GM19043 (cell line): Measurements from ENCODE around the gene PIGR.
A peak's percentile ranks its signal among the peaks of the same experiment; 100 is the strongest.
"Not testable (repeated sequence)": the region's sequence is repeated elsewhere in the genome, so short reads cannot be mapped to it uniquely, and the experiment has no call there.

Source experiments
- ATAC-seq: cut with Tn5 transposase; IDR thresholded peaks from one replicate; pipeline ENCODE4 v1.9.1; 2021; ENCODE audit warnings: low read depth; ENCODE audit not compliant: unreplicated experiment

Gene PIGR

DNA sequence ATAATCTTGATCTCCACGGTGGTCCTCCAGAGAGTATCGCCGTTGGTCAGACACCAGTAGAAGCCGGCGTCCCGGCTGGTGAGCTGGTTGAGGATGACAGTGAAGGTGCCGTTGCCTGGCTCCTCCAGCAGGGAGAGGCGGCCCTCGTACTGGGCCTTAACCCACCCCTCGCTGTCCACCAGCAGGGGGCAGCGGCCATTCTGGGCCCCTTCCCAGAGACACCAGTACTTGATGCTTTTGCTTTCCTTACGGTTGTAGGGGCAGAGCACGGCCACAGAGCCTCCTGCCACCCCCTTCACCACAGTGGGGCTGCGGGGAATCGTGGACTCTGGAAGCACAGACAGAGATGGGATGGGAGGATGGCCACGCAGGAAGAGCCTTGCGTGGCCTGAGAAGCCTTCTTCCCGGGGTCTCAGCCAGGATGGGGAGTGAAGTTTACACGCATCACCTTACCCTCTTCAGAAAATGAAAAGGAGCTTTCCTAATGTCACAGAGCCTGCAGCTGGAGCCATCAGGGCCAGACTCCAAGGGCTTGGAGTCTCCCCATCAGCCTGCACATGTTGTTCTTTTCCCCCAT lies 10.7 kb downstream of the PIGR start:
- no peak for ATAC-seq

DNA sequence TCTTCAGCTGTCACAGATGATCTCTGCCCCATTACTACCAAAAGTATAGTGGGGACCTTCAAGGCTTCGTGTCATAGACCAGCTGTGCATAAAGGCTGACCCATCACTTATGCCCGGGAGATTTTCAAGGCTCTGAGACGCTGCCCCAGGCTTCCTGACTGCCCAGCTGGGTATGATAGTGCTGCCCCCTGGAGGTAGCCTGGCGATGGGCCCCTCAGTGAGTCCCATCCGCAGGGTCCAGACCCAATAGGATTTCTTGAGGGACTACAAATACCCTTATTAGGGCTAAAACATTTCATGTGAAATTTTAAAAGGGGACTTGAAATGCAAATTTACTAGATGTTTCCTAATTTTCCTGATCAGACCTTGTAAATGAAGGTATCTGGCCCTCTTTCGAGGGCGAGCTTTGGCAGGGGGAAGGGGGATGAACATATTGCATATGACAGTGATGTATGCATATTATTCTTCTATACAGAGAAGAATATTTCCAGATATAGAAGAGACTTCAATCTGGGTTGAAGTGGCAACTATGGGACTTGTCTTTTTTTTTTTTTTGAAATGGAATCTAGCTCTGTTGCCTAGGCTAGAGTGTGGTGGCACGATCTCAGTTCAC lies 12.8 kb downstream of the PIGR start:
- ATAC-seq, result no peak

DNA sequence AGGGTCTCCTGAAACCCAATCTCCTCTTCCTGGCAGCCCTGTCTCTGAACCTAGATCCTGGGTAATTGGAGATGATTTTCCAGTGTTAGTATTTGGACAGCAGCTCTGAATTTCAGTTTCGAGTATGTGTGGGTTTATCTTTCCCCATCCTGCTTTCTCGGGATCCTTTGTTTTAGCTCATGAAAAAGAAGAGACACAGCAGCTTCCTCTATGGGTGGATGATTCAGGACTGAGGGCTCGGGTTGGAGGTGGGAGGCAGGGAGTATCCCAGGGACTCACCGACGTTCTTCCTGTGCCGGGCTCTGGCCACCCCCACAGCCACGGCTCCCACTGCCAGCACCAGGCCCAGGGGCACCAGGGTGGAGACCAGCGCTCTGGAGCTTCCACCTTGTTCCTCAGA lies 14.1 kb downstream of the PIGR start:
- no peak for ATAC-seq

DNA sequence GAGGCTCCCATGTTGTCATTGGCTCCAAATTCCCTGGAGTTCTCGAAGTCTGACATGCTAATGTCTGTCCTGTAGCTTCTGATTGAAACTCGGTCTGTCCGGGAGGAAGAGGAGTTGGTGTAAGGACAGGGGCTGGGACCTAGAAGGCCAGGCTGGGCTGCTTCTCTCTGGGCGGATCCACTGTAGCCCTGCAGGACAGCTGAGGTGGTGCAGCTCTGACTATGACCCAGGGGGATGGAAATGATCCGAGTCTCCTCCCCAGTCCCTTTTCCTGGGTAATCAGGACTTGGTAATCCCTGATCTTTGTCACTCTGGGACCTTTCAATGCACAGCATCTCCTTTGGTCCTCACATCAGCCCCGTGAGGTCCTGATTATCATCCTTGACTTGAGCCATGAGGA lies 14.6 kb downstream of the PIGR start:
- no peak for ATAC-seq

DNA sequence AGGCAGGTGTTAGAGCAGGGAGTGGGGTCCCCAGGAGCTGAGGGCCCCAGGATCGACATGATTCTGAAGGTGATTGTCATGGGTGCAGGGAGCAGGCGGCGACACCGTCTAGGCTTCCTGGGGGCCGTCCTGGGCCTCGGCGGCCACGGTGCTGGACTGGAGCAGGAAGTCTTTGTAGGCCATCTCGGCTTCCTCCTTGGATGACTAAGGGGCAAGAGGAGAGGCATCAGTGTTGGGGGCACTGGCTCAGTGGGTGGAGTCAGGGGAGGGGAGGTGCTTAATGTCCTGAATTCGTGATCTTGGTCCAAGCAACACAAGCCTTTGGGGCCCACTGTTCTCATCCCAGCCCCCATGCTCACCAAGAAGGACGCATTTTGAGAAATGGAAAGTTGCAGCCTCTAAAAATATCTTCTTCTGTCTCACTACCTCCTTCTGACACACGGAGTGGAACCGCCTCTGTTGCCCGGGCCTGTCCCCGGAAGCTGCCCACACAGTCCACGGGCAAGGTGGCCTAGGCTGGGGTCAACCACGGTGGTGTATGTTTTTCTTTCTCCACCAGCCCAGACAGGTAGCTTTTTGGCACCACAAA lies 16.0 kb downstream of the PIGR start:
- peak; percentile 66 for ATAC-seq

DNA sequence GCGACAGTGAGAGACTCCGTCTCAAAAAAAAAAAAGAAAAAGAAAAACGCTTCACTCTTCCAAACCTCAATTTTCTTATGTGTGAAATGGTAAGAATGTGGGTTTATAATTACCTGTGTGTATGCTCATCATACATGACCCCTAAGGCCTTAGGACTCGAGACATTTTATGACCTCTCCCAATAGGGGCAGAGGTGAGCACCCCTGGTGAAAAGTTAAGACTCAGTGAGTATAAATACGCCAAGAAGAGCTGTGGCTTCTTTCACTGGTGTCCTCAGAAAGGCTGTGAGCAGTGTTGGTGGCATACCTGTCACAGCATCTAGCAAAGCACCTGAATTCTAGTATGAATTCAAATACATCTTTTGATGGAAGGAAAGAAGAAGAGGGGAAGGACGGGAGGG lies 16.7 kb downstream of the PIGR start:
- no peak for ATAC-seq

DNA sequence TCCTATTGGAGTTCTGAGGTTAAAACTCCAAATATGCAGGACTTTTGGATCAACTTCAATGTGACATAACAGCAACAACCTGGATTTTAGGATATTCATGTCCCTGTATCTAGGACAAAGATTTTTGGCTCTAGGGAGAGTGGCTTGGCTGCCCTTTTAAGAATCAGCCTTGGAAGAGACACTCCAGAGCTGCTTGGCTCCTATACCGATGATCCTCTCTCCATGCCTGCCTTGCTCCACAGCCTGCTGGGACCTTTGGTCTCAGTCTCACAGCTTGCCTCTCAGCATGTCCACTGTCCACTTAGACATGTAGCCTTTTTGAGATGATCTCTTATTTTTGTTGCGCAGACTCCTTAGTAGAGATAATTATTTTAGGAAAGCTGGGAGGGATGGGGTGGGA lies 20.0 kb downstream of the PIGR start:
- no peak for ATAC-seq

DNA sequence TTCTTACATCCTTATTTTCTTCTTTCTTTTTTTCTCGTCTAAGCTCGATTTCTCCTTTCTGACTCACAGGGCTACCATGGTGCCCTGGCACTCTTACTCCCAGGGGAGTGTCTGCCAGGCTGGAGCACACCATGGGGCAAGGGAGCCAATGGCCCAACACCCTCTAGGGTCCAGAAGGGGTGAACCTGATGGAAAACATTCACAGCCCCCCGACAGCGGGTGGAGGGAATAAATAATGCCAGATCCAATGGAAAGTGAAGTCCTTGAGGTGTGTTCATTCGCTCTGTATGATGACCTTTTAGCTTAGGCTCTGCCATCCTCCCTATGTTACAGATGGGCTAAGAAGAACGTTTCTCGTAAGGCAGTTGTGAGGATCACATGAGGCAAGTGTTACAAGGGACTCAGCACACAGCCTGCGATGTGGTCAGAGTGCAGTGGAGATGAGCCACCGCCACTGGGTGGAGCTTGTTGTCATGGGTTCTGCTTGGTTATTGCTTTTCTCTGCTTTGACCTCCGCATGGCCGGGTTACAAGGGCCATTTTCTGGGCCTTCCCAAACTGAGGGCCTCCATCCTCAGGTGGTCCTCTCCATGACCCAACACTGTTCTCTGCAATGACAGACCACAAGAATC lies 21.0 kb downstream of the PIGR start:
- peak; percentile 39 for ATAC-seq

DNA sequence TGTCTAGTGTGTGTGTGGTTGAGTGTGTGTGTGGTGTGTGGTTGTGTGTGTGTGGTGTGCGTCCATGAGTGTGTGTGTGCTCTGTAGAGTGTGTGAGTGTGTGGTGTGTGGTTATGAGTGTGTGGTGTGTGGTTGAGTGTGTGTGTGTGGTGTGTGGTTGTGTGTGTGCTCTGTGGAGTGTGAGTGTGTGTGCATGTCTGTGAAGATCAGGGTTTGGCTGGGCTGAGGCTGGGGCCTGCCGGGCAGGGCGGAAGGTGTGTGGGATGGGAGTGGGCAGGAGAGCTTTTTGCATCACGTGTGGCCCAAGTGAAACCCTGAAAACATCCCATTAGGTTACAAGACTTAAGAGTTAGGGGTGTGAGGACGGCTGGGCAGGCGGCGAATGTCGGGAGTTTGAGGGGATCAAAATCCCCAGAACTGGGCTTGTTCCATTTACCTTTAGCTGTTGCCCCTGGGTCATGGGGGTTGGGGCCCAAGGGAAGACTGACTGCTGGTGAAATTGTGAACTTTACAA lies 21.6 kb downstream of the PIGR start:
- peak; percentile 18 for ATAC-seq

DNA sequence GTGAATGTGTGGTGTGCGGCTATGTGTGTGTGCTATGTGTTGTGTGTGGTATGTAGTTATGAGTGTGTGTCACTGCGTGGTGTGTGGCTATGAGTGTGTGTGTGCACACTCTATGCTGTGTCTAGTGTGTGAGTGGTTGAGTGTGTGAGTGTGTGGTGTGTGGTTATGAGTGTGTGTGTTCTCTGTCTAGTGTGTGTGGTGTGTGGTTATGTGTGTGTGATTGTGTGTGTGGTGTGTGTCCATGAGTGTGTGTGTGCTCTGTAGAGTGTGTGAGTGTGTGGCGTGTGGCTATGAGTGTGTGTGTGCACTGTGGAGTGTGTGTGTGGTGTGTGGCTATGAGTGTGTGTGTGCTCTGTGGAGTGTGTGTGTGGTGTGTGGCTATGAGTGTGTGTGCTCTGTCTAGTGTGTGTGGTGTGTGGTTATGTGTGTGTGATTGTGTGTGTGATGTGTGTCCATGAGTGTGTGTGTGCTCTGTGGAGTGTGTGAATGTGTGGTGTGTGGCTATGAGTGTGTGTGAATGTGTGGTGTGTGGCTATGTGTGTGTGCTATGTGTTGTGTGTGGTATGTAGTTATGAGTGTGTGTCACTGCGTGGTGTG lies 22.2 kb downstream of the PIGR start:
- ATAC-seq, result not testable (repeated sequence)

DNA sequence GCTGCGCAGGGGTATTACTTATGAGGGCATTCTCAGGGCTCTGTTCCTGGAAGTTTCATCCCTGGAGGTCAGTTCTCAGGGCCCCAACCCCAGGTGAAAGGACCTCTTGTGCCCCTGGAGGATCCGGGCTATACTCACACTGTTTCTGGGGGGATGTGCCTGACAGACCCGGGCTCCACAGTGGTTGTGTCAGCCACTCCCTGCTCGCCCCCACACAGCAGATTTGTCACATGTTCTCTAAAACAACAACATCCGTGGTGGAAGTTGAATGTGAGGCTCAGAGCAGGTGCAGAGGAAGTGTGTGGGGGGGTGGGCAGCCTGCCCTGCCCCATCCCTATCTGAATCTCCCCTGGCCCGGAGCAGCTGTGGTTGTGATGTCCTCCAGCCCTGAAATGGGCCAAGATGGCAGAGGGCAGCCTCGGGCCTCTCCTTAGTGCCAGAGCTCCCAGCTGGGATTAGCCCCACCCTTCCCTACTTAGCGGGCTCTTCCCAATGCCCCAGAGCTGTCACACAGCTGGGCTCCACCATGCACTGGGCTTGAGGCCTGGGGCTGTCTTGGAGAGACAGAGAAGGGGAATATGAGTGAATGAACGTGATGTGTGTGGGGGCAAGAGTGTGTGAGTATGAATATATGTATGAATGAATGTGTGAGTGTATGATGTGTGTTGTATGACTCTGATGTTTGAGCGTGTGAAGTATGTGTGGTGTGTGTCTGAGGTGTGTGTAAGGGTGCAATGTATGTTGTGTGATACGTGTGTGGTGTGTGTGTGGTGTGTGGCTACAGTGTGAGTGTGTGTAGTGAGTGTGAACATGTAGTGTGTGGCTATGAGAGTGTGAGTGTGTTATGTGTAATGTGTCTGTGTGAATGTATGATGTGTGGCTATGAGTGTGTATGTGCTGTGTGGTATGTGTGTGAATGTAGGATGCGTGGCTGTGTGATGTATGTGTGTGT lies 23.0 kb downstream of the PIGR start:
- peak; percentile 54 for ATAC-seq

DNA sequence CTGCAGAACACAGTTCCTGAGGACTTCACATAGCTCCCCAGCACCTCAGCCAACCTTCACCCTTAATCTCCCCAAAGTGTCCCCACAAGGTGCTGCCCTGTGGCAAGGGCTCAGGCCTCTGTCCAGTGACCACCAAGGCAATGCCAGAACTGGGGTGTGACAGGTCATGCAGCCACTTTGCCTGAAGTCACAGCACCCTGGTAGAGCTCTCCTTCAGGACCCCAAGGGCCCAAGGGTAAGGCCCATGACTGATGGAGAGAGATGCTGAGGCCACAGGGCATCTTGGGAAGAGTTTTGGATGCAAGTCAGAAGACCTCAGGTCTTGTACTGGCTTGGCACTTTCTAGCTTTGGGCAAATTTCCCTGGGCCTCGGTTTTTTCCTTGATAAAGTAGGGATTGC lies 23.7 kb downstream of the PIGR start:
- ATAC-seq, result no peak

DNA sequence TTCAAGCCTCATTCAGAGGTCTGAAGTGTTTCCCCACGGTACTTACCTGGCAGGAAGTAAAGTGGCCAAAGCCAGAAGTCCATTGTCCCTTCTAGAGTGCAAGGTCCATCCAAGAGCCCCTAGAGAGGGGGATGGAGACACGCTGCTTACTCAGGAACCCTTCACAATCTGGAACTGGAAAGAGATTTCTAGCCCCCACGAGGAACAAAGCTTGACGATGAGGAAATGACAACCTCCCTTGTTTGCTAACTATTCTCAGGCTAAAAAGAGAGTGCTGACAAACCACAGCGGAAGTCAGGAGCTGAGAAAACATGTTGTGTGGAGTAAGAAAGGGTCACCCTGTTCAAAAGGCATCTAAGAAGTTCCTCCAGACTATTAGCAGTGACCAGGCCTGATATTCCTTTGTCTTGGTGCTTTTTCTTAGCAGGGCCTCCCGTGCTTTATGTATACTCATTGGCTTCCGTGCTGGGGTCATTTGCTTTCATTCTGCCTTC lies 24.4 kb downstream of the PIGR start, which contains the start of gene FCMR:
TSS of gene FCMR (minus strand) at position 170 of the 494 bp plus-strand sequence. CDS start at position 83, 87 bp downstream.
- ATAC-seq, result no peak

DNA sequence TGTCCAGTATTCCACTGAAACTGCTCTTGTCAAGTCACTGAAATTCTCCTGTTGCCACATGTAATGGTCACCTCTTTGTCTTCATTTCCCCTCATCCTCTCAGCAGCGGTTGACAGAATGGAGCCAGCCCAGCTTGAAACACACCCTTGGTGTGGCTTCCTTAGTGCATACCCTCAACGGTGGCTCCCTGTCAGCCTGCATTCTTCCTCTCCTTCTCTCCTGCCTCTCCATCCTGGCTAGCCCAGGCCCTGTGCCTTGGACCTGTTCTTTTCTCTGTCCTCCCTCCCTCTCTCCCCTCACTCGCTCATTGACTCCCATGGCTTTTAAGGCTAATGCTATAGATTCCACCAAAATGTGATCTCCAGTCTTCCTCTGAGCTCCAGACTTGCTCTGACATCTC lies 28.2 kb downstream of the PIGR start:
- no peak for ATAC-seq

DNA sequence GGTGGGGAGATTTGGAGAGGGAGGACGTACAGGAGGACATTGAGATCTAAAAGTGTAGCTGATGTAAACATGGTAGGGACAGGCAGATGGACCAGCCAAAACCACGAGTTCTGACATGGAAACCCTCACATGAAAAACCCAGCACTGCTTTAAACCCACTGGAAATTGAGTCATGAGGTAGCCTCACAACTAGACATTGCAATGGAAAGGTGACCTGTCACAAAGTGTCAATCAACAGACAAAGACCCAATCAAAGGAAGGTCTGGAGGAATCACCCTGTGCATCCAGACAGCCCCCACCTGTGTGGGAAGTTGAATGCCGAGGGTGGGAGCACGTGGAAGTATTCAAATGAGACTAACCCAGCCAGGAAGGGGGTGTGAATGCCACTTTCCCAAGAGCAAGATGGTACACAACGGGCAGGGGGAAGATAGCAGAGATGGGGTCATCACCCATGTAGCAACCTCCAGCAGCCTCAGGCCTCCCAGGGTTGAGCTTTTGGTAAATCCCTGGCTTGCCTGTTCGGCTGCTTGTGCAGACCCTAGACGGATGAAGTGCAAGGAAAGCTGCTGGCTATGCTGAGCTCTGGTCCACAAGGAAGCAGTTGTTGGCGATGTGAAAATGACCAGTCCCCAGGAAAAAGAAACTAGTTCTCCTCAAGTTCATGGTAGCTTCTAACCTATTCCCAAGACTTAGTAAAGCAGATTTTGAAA lies 30.1 kb downstream of the PIGR start:
- ATAC-seq, result no peak

DNA sequence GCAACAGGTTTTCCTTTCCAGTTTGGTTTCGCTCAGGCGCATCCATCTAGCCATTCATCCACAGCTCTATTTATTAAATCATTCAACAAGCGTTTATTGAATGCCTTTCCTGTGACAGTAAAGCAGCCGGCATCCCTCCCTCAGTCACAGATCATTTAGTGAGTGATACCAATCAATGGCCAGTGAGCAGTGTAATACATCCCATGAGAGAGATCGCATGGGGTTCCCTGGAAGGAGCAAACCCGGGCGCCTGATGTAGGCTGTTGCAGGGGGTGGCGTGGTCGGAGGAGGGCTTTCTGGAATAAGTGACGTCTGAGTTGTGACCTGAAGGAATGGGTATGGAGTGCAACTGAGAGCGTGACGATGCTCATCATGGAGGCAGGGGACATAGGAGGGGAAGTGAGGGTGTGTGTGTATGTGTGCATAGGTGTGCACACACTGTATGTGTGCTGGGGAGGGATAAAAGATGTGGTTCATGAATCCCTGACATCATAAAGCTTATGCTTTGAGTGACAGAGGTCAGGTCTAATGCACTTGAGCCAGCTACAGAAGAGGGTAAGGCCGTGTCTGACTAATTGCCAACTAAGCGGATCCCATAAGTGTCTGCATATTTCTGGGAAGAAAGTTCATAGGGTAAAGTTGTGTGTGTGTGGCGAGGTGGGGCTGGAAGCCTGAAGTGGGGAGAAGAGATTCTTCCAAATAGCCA lies 31.1 kb downstream of the PIGR start:
- no peak for ATAC-seq

DNA sequence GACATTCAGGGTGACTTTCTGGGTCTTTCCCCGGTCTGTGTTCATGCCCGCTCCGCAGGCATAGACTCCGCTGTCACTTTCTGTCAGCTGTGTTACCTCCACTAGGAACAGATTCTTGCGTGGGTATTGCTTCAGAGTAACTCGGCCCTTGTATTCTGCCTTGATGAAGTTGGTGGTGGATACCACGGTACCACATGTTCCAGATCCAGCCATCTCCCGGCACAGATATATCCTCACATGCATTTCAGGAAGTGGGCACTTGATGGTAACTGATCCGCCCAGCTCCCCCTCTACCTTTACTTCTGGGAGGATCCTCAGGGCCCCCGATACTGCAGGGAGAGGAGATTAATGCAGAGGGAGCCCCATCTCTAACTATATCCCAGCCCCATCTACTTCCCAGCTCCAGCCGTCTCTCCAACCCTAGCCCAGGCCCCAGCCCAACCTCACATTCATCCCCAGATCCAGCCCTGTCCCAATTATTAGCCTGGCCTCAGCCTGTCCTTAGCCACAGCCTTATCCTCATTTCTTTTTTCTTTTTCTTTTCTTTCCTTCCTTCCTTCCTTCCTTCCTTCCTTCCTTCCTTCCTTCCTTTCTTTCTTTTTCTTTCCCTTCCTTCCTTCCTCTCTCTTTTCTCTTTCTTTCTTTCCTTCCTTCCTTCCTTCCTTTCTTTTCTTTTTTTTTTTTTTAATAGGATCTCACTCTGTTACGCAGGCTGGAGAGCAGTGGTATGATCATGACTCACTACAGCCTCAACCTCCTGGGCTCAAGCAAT lies 32.3 kb downstream of the PIGR start:
- ATAC-seq, result no peak
